ENCODE results near the gene KIF5A.
"Not testable (repeated sequence)": the region's sequence is repeated elsewhere in the genome, so short reads cannot be mapped to it uniquely, and the experiment has no call there.

Gene KIF5A

DNA sequence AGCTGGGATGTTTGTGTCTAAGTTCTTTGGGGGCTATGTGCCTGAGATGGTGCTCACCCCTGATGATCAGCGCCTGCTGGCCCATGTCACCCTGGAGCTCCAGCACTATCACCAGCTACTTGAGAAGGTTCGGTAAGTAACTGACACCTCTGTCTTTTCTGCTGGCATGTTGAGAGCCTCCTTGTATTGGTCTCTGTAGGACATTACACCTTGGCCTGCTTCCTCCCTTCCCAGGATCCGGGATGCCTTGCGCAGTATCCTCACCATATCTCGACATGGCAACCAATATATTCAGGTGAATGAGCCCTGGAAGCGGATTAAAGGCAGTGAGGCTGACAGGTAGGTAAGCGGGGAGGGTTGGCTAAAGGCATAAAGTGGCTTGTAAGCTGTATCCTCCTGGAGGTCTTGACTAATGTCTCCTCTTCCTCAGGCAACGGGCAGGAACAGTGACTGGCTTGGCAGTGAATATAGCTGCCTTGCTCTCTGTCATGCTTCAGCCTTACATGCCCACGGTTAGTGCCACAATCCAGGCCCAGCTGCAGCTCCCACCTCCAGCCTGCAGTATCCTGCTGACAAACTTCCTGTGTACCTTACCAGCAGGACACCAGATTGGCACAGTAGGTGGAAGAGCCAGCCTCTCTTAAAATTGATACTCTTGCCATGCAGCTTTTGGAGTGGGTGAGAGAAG, 35.0 kb upstream of the KIF5A start:
- Histone ChIP-seq H3K4me3 (ENCODE audit: low read depth in 1 of 2, low read length in 2 of 2) (no peak overlapping the region), H3K9ac (ENCODE audit: low read length) (no peak overlapping the region), H3K4me1 (ENCODE audit: insufficient read depth, low read length) (peaks cover 28% of the 10 kb centered on the region), H3K36me3 (ENCODE audit: insufficient read depth, low read length) (peaks cover 69% of the 10 kb centered on the region), H3K27me3 (ENCODE audit: control insufficient read depth in 1 of 2, insufficient read depth in 2 of 2, low read length in 2 of 2) (no peaks in the 10 kb centered on the region), H3K27ac (ENCODE audit: low read depth, low read length) (no peak overlapping the region), H3K9me3 (ENCODE audit: low read length) (no peaks in the 10 kb centered on the region)

DNA sequence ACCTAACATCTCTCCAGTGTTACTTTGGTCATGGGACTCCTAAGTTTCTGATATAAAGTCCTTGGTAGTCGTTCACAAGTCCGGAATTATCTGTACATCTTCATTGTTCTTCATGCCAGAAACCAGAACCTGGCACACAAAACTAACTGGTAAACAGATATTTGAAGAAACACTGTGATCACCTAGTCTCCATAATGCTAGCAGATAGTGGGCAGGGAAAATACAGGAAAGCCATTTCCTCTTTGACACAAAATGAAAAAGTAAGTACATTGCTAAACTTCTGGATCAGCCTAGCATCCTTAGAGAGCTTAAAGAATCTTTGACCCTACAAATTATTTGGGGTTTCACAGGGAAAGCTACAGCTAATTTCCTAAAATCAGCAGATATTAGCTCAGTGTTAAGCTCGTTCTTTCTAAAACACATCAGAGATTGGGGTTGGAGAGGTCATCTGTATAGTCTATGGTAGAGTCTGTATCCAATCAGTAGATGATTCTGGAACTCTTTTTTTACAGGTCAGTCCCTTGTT, 34.4 kb upstream of the KIF5A start:
- Histone ChIP-seq H3K27me3 (ENCODE audit: control insufficient read depth in 1 of 2, insufficient read depth in 2 of 2, low read length in 2 of 2) (no peaks in the 10 kb centered on the region), H3K36me3 (ENCODE audit: insufficient read depth, low read length) (peaks cover 63% of the 10 kb centered on the region), H3K4me1 (ENCODE audit: insufficient read depth, low read length) (peaks cover 28% of the 10 kb centered on the region), H3K9ac (ENCODE audit: low read length) (no peak overlapping the region), H3K27ac (ENCODE audit: low read depth, low read length) (no peak overlapping the region), H3K4me3 (ENCODE audit: low read depth in 1 of 2, low read length in 2 of 2) (no peak overlapping the region), H3K9me3 (ENCODE audit: low read length) (no peaks in the 10 kb centered on the region)

GRCh38 chr12:57515934-57516541, 33.8 kb upstream of the KIF5A start:
- H3K27ac ChIP-seq (ENCODE audit: low read depth, low read length): no peak overlapping the region
- H3K36me3 ChIP-seq (ENCODE audit: insufficient read depth, low read length): peaks cover 59% of the 10 kb centered on the region
- H3K9me3 ChIP-seq (ENCODE audit: low read length): no peaks in the 10 kb centered on the region
- no peaks in the 10 kb centered on the region for H3K27me3 ChIP-seq (ENCODE audit: control insufficient read depth in 1 of 2, insufficient read depth in 2 of 2, low read length in 2 of 2)
- H3K4me3 ChIP-seq (ENCODE audit: low read depth in 1 of 2, low read length in 2 of 2): no peak overlapping the region
- no peak overlapping the region for H3K9ac ChIP-seq (ENCODE audit: low read length)
- H3K4me1 ChIP-seq (ENCODE audit: insufficient read depth, low read length): peaks cover 30% of the 10 kb centered on the region

- Histone ChIP-seq H3K4me3 (ENCODE audit: low read depth in 1 of 2, low read length in 2 of 2) (no peak overlapping the region), H3K36me3 (ENCODE audit: insufficient read depth, low read length) (peaks cover 55% of the 10 kb centered on the region), H3K9me3 (ENCODE audit: low read length) (no peaks in the 10 kb centered on the region), H3K4me1 (ENCODE audit: insufficient read depth, low read length) (peaks cover 37% of the 10 kb centered on the region), H3K9ac (ENCODE audit: low read length) (no peak overlapping the region), H3K27me3 (ENCODE audit: control insufficient read depth in 1 of 2, insufficient read depth in 2 of 2, low read length in 2 of 2) (no peaks in the 10 kb centered on the region), H3K27ac (ENCODE audit: low read depth, low read length) (no peak overlapping the region)
Measured at GRCh38 chr12:57516617-57517153, 33.2 kb upstream of the KIF5A start.

DNA sequence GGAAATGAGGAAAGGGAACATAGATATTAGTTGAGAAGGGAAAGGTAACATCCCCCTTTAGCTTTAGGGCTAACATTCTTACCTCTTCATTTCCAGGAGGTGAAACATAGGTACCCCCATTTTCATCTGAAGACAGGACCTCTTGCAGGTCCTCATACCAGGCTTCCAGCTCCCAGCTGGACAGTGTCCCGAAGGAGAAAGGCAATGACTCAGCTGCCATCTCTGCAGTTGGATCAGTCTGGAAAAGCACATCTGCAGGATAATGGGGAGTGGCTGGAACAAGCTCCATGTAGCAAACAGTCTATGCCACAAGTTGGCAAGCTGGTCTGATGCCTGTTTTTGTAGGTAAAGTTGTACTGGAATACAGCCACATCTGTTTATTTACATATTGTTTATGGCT, 32.7 kb upstream of the KIF5A start:
- Histone ChIP-seq H3K27me3 (ENCODE audit: control insufficient read depth in 1 of 2, insufficient read depth in 2 of 2, low read length in 2 of 2) (no peaks in the 10 kb centered on the region), H3K27ac (ENCODE audit: low read depth, low read length) (peak overlapping the region; percentile 67)

DNA sequence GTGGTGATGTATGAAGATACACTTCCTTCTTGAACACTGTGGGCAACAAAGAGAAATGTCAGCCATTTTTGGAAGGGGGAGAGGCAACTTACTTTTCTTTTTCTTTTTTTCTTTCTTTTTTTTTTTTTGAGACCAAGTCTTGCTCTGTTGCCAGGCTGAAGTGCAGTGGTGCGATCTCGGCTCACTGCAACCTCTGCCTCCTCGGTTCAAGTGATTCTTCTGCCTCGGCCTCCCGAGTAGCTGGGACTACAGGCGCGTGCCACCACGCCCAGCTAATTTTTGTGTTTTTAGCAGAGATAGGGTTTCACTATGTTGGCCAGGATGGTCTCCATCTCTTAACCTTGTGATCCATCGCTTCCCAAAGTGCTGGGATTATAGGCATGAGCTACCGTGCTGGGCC, 32.1 kb upstream of the KIF5A start:
- not testable (repeated sequence) for H3K9me3 ChIP-seq (ENCODE audit: low read length); H3K9ac ChIP-seq (ENCODE audit: low read length); H3K27me3 ChIP-seq (ENCODE audit: control insufficient read depth in 1 of 2, insufficient read depth in 2 of 2, low read length in 2 of 2)
- peak overlapping the region; percentile 67 for H3K27ac ChIP-seq (ENCODE audit: low read depth, low read length)
- peak overlapping the region in 1 of 2 donors; percentile 89 for H3K4me3 ChIP-seq (ENCODE audit: low read depth in 1 of 2, low read length in 2 of 2)
- H3K4me1 ChIP-seq (ENCODE audit: insufficient read depth, low read length): peaks cover 42% of the 10 kb centered on the region
- H3K36me3 ChIP-seq (ENCODE audit: insufficient read depth, low read length): peaks cover 45% of the 10 kb centered on the region

More for the DNA sequence above, 32.7 kb upstream of the KIF5A start:
- H3K4me3 ChIP-seq (ENCODE audit: low read depth in 1 of 2, low read length in 2 of 2): no peak overlapping the region
- H3K36me3 ChIP-seq (ENCODE audit: insufficient read depth, low read length): peaks cover 50% of the 10 kb centered on the region
- peaks cover 42% of the 10 kb centered on the region for H3K4me1 ChIP-seq (ENCODE audit: insufficient read depth, low read length)
- H3K9ac ChIP-seq (ENCODE audit: low read length): no peak overlapping the region
- no peaks in the 10 kb centered on the region for H3K9me3 ChIP-seq (ENCODE audit: low read length)

DNA sequence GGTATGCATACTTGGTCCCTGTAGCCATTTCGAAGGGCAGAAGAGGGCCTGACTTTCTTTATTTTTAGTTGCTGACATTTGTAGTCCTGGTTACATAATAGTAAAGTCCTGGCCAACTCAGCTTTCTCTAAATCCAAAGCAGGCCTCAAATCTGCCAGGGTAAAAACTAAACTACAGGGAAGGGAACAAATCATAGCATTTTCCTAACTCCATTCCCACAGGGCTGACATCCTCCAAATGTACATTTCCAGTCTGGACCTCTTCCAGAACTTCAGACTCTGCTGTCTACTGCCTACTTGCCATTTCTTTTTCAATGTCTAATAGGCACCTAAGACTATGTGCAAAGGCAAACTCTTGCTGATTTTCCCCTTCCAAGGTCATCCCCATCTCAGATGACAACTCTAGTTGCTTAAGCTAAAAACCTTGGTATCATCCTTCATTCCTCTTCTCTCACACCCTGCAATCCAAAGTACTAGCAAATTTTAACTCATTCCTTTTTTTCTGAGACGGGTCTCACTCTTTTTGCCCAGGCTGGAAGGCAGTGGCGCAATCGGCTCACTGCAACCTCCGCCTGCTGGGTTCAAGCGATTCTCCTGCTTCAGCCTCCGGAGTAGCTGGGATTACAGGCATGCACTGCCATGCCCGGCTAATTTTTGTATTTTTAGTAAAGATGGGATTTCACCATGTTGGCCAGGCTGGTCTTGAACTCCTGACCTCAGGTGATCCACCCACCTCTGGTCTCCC, 31.5 kb upstream of the KIF5A start:
- peaks cover 44% of the 10 kb centered on the region for H3K4me1 ChIP-seq (ENCODE audit: insufficient read depth, low read length)
- peak overlapping the region; percentile 1 to 89 for H3K4me3 ChIP-seq (ENCODE audit: low read depth in 1 of 2, low read length in 2 of 2)
- no peaks in the 10 kb centered on the region for H3K27me3 ChIP-seq (ENCODE audit: control insufficient read depth in 1 of 2, insufficient read depth in 2 of 2, low read length in 2 of 2)
- no peaks in the 10 kb centered on the region for H3K9me3 ChIP-seq (ENCODE audit: low read length)
- H3K27ac ChIP-seq (ENCODE audit: low read depth, low read length): peak overlapping the region; percentile 88
- peak overlapping the region; percentile 97 for H3K9ac ChIP-seq (ENCODE audit: low read length)
- H3K36me3 ChIP-seq (ENCODE audit: insufficient read depth, low read length): peaks cover 38% of the 10 kb centered on the region

DNA sequence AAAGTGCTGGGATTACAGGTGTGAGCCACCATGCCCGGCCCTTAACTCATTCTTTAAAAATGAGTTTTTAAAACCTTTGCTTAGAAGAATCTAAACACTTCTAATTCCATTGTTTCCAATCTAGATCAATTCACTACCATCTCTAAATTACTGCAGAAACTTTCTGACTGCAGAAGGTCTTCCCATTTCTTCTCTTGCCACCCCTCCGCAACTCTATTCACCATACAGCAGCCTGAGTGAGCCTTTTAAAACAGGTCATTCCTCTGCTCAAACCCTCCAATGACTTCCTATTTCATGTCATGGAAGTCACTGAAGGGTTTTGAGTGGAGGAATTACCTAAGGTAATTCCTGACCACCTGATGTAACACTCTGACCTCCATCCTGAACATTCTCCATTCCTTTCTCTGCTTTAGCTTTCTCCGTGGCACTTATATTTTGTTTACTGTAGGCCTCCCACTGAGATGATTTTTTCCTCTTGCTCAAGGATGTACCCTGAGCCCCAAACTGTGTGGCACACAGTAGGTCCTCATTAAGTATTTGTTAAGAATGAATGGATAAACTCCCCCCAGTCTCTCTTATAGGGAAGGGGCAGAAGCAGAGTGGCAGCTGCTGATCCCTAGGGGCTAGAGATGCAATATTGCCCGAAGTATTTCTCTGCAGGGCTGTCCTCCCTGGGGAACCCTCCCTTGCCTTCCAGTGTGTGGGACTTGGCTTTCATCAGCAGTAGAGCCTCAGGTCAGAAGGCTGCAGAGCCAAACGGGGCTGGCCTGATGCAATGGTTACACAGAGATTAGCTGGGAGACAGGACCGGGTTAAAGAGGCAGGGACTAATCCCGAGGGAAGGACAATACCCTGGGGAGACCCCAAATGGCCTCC, 30.7 kb upstream of the KIF5A start:
- Histone ChIP-seq H3K27ac (ENCODE audit: low read depth, low read length) (peak overlapping the region; percentile 88), H3K27me3 (ENCODE audit: control insufficient read depth in 1 of 2, insufficient read depth in 2 of 2, low read length in 2 of 2) (no peaks in the 10 kb centered on the region), H3K36me3 (ENCODE audit: insufficient read depth, low read length) (peaks cover 37% of the 10 kb centered on the region), H3K9ac (ENCODE audit: low read length) (peak overlapping the region; percentile 97), H3K9me3 (ENCODE audit: low read length) (no peaks in the 10 kb centered on the region), H3K4me1 (ENCODE audit: insufficient read depth, low read length) (peaks cover 52% of the 10 kb centered on the region), H3K4me3 (ENCODE audit: low read depth in 1 of 2, low read length in 2 of 2) (peak overlapping the region; percentile 85 to 89)

GRCh38 chr12:57519796-57520052, 30.1 kb upstream of the KIF5A start:
- Histone ChIP-seq H3K9me3 (ENCODE audit: low read length) (no peaks in the 10 kb centered on the region), H3K4me1 (ENCODE audit: insufficient read depth, low read length) (peaks cover 58% of the 10 kb centered on the region), H3K27me3 (ENCODE audit: control insufficient read depth in 1 of 2, insufficient read depth in 2 of 2, low read length in 2 of 2) (no peaks in the 10 kb centered on the region), H3K36me3 (ENCODE audit: insufficient read depth, low read length) (peaks cover 37% of the 10 kb centered on the region), H3K27ac (ENCODE audit: low read depth, low read length) (peak overlapping the region; percentile 88), H3K9ac (ENCODE audit: low read length) (peak overlapping the region; percentile 97), H3K4me3 (ENCODE audit: low read depth in 1 of 2, low read length in 2 of 2) (peak overlapping the region; percentile 85 to 89)

GRCh38 chr12:57520053-57520818, 29.6 kb upstream of the KIF5A start, which contains the start of gene DDIT3:
Gene DDIT3 (minus strand): TSS chr12:57520514. CDS start chr12:57517406, 3,108 bp downstream.
- no peaks in the 10 kb centered on the region for H3K9me3 ChIP-seq (ENCODE audit: low read length)
- peak within 1 kb of the TSS; percentile 88 for H3K27ac ChIP-seq (ENCODE audit: low read depth, low read length)
- H3K9ac ChIP-seq (ENCODE audit: low read length): peak within 1 kb of the TSS; percentile 97
- H3K4me1 ChIP-seq (ENCODE audit: insufficient read depth, low read length): peaks cover 63% of the 10 kb centered on the region
- H3K36me3 ChIP-seq (ENCODE audit: insufficient read depth, low read length): peaks cover 37% of the 10 kb centered on the region
- no peaks in the 10 kb centered on the region for H3K27me3 ChIP-seq (ENCODE audit: control insufficient read depth in 1 of 2, insufficient read depth in 2 of 2, low read length in 2 of 2)
- peak within 1 kb of the TSS; percentile 85 to 89 for H3K4me3 ChIP-seq (ENCODE audit: low read depth in 1 of 2, low read length in 2 of 2)
